Heart left ventricle (tissue), 16 donors: Measurements from ENCODE around the gene PTCD1. TPM values are rescaled to one million over a fixed set of nuclear protein-coding genes. Genes with fewer than 3 reads are reported as not detected.

Experiments
- ATAC-seq, 4 donors: fragments of 200-7000 bp; cut with Tn5 transposase; one replicate each; pipeline ENCODE4 v1.9.1; 2020 to 2022; ENCODE audit warnings: moderate library complexity in 4 of 4, mild to moderate bottlenecking in 3 of 4, moderate number of reproducible peaks in 1 of 4
- DNase-seq, 5 donors: peaks; one replicate each; pipeline ENCODE4 v3.0.0-alpha.2; 2020
- H3K27ac ChIP-seq, 12 donors: fragments of 200-600 bp; sonication (generic) in 4 of 12; one replicate each; pipeline versions ENCODE4 v1.5.0 to v1.8.0; 2016 to 2022; ENCODE audit warnings: mild to moderate bottlenecking in 2 of 12
- H3K27me3 ChIP-seq, 9 donors: fragments of 200-600 bp; sonication (generic) in 2 of 9; one replicate each; pipeline versions ENCODE4 v1.5.1 to v1.8.0; 2016 to 2022; ENCODE audit warnings: mild to moderate bottlenecking in 3 of 9
- H3K36me3 ChIP-seq, 9 donors: fragments of 200-600 bp; sonication (generic) in 2 of 9; one replicate each; pipeline versions ENCODE4 v1.5.0 to v1.8.0; 2018 to 2022; ENCODE audit warnings: mild to moderate bottlenecking in 2 of 9
- H3K4me1 ChIP-seq, 12 donors: fragments of 200-600 bp; sonication (generic) in 4 of 12; one replicate each; pipeline versions ENCODE4 v1.5.0 to v1.8.0; 2016 to 2022; ENCODE audit warnings: mild to moderate bottlenecking in 3 of 12
- H3K4me3 ChIP-seq, 12 donors: fragments of 200-600 bp; sonication (generic) in 4 of 12; one replicate each; pipeline versions ENCODE4 v1.5.0 to v1.8.0; 2017 to 2022; ENCODE audit warnings: mild to moderate bottlenecking in 9 of 12, moderate library complexity in 4 of 12
- H3K9me3 ChIP-seq, 12 donors: fragments of 200-600 bp; sonication (generic) in 4 of 12; one replicate each; pipeline versions ENCODE4 v1.5.0 to v1.8.0; 2016 to 2022; ENCODE audit warnings: mild to moderate bottlenecking in 1 of 12
- POLR2A ChIP-seq, 2 donors: fragments of 450-650 bp; IDR thresholded peaks; one replicate each; pipeline ENCODE4 v1.6.1; 2017; ENCODE audit warnings: antibody characterized with exemption in 2 of 2, mild to moderate bottlenecking in 2 of 2, moderate library complexity in 2 of 2
- WGBS, 4 donors: extraction: QIAGEN DNeasy Blood & Tissue Kit in 2 of 4; methylation state at CpG; one replicate each; pipeline versions ENCODE4 v1.1.5 to v1.1.7; 2013 to 2018; 5-methylcytosine and 5-hydroxymethylcytosine counted together
- intact Hi-C, 10 donors: fragments of 100-400 bp; cut with DNase I; formaldehyde crosslinking; loops; one replicate each; pipeline versions ENCODE4 v1.11.1 to v1.14.2; 2022
- polyA plus RNA-seq, 2 donors: library from polyadenylated mRNA; stranded (reverse); fragments of 200-250 nt; gene quantifications; one replicate each; pipeline ENCODE4 v1.2.3, GENCODE V29; 2013
- total RNA-seq, 9 donors: library from RNA; depleted of rRNA in 2 of 9; stranded (reverse); fragments of >200 nt in 2 of 9; fragmentation: NEBNext Ultra II Directional in 3 of 9; extraction: Animal tissue kit (Norgen Biotek cat#: 25700) in 3 of 9; gene quantifications; one replicate each; pipeline versions ENCODE4 v1.1.0 to v1.2.4, GENCODE V29; 2016 to 2023
- TF ChIP-seq, protein P1 (sequence below), 12 donors: fragments of 200-600 bp; sonication (generic) in 4 of 12; IDR thresholded peaks; one replicate each; pipeline versions ENCODE4 v1.5.0 to v1.8.0; 2018 to 2022; ENCODE audit warnings: antibody characterized with exemption in 12 of 12, mild to moderate bottlenecking in 5 of 12
- donor health status: ischemic (EF 13 %, LVEDD 7.1; RV severe dilation, severe dysfunction).
- donor health status: healthy with polysubstance abuse.
- donor health status: DM: no; HTN: yes; CAD: no.
- donor health status: DM: no; HTN: no; CAD: no.
- donor health status: ischemic (EF 25% LVEDD 6.9; RV normal size, moderate dysfunction).
- donor health status: ischemic (EF 25% LVEDD 5.7; RV mildly dilated, moderate dysfunction).
- donor health status: healthy.
- donor health status: DM: yes; HTN: yes; CAD: no.
- donor health status: ischemic (EF 35%, LVEDD 5.7; RV mildly dilated, moderate dysfunction).
- donor health status: nonischemic (EF 11% LVEDD 7.7; RV severe dilation, severe dysfunction).
- donor health status: DM: yes; HTN: yes; CAD: no.
- donor health status: PGD.
- donor health status: ischemic (EF 29% LVEDD 5.4; RV normal size, mild dysfunction).
- donor health status: nonischemic (EF 23%, LVEDD 6.1; RV moderate dilation, normal function).

PTCD1 gene
- total and polyA plus RNA-seq, 11 donors, result 2.1 to 9.0 (median 3.7) TPM

- WGBS, 4 donors, result 87 to 96% (median 92%) methylated on average over 9 to 10 of the region's 10 CpGs
- H3K27ac ChIP-seq, result no peak overlapping the region
- TF ChIP-seq, protein P1, sequence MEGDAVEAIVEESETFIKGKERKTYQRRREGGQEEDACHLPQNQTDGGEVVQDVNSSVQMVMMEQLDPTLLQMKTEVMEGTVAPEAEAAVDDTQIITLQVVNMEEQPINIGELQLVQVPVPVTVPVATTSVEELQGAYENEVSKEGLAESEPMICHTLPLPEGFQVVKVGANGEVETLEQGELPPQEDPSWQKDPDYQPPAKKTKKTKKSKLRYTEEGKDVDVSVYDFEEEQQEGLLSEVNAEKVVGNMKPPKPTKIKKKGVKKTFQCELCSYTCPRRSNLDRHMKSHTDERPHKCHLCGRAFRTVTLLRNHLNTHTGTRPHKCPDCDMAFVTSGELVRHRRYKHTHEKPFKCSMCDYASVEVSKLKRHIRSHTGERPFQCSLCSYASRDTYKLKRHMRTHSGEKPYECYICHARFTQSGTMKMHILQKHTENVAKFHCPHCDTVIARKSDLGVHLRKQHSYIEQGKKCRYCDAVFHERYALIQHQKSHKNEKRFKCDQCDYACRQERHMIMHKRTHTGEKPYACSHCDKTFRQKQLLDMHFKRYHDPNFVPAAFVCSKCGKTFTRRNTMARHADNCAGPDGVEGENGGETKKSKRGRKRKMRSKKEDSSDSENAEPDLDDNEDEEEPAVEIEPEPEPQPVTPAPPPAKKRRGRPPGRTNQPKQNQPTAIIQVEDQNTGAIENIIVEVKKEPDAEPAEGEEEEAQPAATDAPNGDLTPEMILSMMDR (IDR thresholded peaks at IDR 0.05), result no peak
- no peak for TF ChIP-seq POLR2A (IDR thresholded peaks at IDR 0.05)
These were observed 10.3 kb upstream of the PTCD1 start for GRCh38 chr7:99448855-99449254.

GRCh38 chr7:99447943-99448342 is 9.3 kb upstream of the PTCD1 start:
- TF ChIP-seq POLR2A (IDR thresholded peaks at IDR 0.05), result no peak
- TF ChIP-seq, protein P1 (IDR thresholded peaks at IDR 0.05), result peak in 1 of 12 donors; percentile 11
- WGBS, 4 donors, result 87 to 90% (median 89%) methylated on average over 7 to 10 of the region's 10 CpGs
- peaks cover 0 to 99% (median 90%) of the 10 kb centered on the region in 9 donors for H3K36me3 ChIP-seq
- no peaks in the 10 kb centered on the region for H3K27me3 ChIP-seq
- DNase-seq (no peak), ATAC-seq (no peak)
- H3K4me3 ChIP-seq, result no peak overlapping the region
- H3K9me3 ChIP-seq, result no peaks in the 10 kb centered on the region
- H3K27ac ChIP-seq, result no peak overlapping the region
- intact Hi-C loops, result no loop called here
- peaks cover 0 to 18% (median 5%) of the 10 kb centered on the region in 12 donors for H3K4me1 ChIP-seq

More at GRCh38 chr7:99448855-99449254, 10.3 kb upstream of the PTCD1 start:
- DNase-seq (no peak), ATAC-seq (no peak)
- Histone ChIP-seq H3K27me3 (no peaks in the 10 kb centered on the region), H3K9me3 (no peaks in the 10 kb centered on the region), H3K4me3 (no peak overlapping the region), H3K36me3 (peaks cover 0 to 99% (median 92%) of the 10 kb centered on the region in 9 donors), H3K4me1 (peaks cover 0 to 24% (median 8%) of the 10 kb centered on the region in 12 donors)
- intact Hi-C loops, result no loop called here

- intact Hi-C loops, result no loop called here
- Histone ChIP-seq H3K4me1 (peaks cover 0 to 18% (median 8%) of the 10 kb centered on the region in 12 donors), H3K27me3 (no peaks in the 10 kb centered on the region), H3K36me3 (peaks cover 0 to 86% (median 74%) of the 10 kb centered on the region in 9 donors), H3K27ac (no peak overlapping the region), H3K9me3 (no peaks in the 10 kb centered on the region), H3K4me3 (no peak overlapping the region)
- TF ChIP-seq POLR2A (IDR thresholded peaks at IDR 0.05), result no peak
- TF ChIP-seq, protein P1 (IDR thresholded peaks at IDR 0.05), result no peak
- ATAC-seq, result no peak
- WGBS, 4 donors, result 88 to 91% (median 89%) methylated on average over 4 of the region's 4 CpGs
- no peak for DNase-seq
These were observed 7.5 kb upstream of the PTCD1 start for GRCh38 chr7:99446096-99446495.

- WGBS, 4 donors, result 75 to 82% (median 79%) methylated on average over 9 of the region's 9 CpGs
- Histone ChIP-seq H3K4me3 (peak overlapping the region in 10 of 12 donors; percentile 72 to 100 (median 98)), H3K27ac (no peak overlapping the region)
These were observed 1.6 kb upstream of the PTCD1 start for GRCh38 chr7:99440195-99440594.

More at GRCh38 chr7:99440195-99440594, 1.6 kb upstream of the PTCD1 start:
- intact Hi-C loops, result loop anchor here in 1 of 10 donors (2.0 kb wide), 1 partner anchor 25 kb away; no protein-coding TSS in a partner anchor
- no peak for ATAC-seq
- TF ChIP-seq POLR2A (IDR thresholded peaks at IDR 0.05), result no peak
- TF ChIP-seq, protein P1 (IDR thresholded peaks at IDR 0.05), result no peak
- H3K4me1 ChIP-seq, result peaks cover 0 to 45% (median 30%) of the 10 kb centered on the region in 12 donors
- no peaks in the 10 kb centered on the region for H3K27me3 ChIP-seq
- H3K9me3 ChIP-seq, result no peaks in the 10 kb centered on the region
- H3K36me3 ChIP-seq, result peaks cover 0 to 30% (median 18%) of the 10 kb centered on the region in 9 donors
- DNase-seq, result no peak
